ENCODE measurements around the gene ZBTB3.

DNA sequence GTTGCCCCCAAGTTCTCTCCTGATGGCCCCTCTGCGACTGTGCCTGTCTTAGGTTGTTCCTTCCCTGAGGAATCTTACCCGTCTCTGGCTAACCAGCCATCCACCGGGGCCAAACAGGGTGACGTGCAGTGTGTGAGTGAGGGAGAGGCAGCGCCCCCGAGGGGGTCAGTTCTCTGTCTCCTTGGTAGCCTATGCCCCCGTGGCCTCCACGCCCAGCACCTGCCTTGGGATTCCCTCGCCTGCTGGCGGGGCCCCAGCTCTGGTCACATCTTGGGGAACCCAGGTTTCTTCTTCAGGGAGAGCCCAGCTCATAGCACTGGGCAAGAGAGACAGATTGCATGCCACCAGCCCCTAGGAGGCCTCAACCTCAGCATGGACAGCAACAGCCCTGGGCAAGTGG, 45.5 kb upstream of the ZBTB3 start:
- TF ChIP-seq EZH2 (IDR thresholded peaks at IDR 0.05; ENCODE audit: borderline replicate concordance, low read depth, low read length, poor library complexity, severe bottlenecking): no peak
- TF ChIP-seq, protein P1, sequence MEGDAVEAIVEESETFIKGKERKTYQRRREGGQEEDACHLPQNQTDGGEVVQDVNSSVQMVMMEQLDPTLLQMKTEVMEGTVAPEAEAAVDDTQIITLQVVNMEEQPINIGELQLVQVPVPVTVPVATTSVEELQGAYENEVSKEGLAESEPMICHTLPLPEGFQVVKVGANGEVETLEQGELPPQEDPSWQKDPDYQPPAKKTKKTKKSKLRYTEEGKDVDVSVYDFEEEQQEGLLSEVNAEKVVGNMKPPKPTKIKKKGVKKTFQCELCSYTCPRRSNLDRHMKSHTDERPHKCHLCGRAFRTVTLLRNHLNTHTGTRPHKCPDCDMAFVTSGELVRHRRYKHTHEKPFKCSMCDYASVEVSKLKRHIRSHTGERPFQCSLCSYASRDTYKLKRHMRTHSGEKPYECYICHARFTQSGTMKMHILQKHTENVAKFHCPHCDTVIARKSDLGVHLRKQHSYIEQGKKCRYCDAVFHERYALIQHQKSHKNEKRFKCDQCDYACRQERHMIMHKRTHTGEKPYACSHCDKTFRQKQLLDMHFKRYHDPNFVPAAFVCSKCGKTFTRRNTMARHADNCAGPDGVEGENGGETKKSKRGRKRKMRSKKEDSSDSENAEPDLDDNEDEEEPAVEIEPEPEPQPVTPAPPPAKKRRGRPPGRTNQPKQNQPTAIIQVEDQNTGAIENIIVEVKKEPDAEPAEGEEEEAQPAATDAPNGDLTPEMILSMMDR (conservative IDR thresholded peaks at IDR 0.05; ENCODE audit: low read depth, low read length): no peak

Data from A673 (cell line).